GM18868 (cell line): Measurements from ENCODE around the gene TRMT6.

ENCODE experiments used
- ATAC-seq: cut with Tn5 transposase; IDR thresholded peaks from one replicate; pipeline ENCODE4 v1.9.1; 2021; ENCODE audit warnings: mild to moderate bottlenecking, moderate library complexity; ENCODE audit not compliant: unreplicated experiment

Gene TRMT6, protein sequence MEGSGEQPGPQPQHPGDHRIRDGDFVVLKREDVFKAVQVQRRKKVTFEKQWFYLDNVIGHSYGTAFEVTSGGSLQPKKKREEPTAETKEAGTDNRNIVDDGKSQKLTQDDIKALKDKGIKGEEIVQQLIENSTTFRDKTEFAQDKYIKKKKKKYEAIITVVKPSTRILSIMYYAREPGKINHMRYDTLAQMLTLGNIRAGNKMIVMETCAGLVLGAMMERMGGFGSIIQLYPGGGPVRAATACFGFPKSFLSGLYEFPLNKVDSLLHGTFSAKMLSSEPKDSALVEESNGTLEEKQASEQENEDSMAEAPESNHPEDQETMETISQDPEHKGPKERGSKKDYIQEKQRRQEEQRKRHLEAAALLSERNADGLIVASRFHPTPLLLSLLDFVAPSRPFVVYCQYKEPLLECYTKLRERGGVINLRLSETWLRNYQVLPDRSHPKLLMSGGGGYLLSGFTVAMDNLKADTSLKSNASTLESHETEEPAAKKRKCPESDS

DNA sequence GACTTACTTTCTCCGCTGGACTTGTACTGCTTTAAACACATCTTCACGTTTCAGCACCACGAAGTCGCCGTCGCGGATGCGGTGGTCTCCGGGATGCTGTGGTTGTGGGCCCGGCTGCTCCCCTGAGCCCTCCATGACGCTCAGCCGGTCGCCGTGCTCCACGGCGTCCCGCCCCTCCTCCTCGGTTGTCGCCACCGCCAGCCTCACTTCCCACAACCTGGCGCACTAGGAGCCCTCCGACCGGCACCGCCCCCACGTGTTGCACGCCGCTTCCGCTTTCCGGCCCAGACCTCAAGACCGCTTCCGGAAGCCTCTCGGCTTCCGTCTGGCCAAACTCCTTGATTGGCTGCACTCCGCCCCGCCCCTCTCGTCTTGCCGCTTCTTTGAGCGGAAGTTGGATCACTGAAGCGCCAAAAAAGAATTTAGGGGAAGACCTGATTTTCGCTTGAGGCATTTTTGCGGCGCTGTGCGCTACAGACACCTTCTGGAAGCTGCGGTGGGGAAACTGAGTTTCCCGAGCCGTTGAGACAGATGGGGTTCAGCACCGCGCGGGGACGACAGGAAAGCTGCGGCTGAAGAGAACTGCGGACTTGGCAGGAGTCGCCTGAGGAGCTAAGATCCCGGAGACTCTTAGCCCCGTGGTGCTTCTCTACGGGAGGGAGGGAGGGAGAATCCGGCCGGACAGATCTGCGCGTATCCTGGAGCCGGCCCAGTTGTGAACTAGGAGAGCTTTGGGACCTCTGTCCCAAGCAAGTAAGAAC, at the start of gene TRMT6, which contains the start of gene MCM8:
Gene TRMT6, minus strand, starts transcription at position 263 of the 761 bp plus-strand sequence. Its CDS starts 128 bp downstream, at position 135.
Gene MCM8, plus strand, starts transcription at position 382 of the 761 bp plus-strand sequence. CDS start 1,364 bp downstream, outside the sequence.
- peak; percentile 99 for ATAC-seq

DNA sequence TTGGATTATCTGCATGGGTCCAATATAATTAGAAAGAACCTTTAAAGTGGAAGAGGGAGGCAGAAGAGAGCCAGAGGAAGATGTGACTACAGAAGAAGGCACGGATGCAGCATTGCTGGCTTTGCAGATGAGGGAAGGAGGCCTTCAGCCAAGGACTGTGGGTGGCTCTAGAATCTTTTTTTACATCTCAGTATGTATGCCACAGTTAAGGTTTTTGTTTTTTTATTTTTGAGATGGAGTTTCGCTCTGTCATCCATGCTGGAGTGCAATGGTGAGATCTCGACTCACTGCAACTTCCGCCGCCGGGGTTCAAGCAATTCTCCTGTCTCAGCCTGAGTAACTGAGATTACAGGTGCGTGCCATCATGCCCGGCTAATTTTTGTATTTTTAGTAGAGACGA, 49.5 kb upstream of the TRMT6 start:
- ATAC-seq: no peak

DNA sequence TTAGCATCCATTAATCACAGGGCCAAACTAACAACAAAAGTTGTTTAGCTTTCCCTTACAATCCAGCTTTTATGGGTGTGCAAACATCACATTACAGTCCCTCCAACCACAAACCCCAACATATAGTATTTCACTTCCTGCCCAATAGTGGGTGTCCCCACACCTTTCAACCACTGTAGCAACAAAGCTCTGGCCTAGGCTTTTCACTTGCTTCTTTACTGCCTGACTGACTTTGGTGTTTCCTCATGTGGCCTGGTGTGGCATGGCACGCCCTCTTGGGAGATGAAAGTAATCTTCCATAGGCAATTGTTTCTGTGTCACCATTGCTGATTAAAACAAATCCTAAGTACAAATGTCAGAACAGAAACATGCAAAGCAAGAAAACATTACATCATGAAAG, 46.4 kb upstream of the TRMT6 start:
- peak; percentile 96 for ATAC-seq

DNA sequence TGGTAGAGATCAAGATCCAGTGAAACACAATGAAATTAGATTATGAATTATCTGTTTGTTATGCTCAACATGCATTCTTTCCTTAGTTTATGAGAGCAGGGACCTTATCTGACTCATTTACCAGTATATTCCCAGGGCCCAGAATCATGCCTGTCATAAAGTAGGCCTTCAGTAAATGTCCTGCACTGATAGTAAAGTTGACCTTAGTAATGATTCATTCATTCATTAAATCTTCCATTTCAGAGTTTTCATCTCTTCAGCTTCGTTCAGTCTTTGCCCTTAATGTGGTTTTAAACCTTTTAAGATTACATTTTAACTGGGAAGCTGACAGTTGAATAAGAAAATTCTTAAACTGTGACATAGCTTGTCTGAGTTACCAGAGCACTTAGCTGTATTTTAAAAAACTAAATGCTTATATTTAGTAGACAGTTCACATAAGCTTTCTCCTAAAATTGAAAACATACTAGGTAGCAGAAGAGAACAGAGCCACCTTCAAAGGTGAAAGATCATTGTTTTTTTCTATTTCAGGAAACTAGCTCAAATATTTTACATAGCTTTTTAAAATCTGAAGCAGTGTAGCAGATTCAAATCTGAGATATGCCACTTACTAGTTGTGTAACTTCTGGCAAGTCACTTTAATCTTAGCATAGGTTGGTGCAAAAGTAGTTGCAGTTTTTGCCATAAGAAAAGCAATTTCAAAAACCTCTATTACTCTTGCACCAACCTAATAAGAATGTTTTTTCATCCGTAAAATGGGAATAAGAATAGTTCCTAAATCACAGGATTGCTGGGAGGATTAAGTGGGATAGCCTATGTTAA, 41.5 kb upstream of the TRMT6 start:
- no peak for ATAC-seq

DNA sequence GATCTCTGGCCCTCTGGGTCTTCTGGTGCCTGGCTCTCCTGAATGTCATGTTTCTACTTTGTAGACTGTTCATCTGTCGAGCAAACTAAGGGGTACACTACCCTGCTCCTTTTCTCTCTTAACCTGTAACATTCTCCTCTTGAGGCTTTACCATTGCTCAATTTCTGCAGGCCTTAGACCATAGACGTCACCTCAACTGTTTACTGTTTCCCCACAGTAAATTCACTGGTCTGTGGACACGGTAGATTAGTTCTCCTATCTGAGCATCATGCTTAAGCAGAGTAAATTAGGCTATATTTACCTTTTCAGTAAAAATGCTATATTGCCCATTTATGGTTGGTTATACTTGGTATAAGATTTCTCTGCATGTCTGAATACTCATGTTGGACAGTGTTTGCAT, 40.6 kb upstream of the TRMT6 start:
- no peak for ATAC-seq

DNA sequence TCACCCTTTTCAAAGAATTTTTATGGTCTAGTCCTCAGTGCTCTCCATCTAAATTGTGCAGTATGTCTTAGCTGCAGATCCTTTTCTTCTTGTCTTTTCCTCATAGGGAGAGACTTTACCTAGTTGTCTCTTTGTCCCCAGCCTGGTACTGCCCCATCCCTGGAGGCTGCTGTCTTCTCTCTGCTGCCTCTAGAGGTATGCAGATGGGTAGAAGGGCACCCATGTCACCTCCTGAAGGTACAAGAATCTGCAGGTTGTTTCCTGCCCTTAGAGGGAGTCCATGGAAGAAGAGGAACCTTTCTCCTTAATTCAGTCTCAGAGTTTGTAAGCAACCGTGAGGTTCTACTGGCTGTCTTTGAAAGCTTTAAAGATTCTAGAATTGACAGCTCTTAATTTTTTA, 39.2 kb upstream of the TRMT6 start:
- no peak for ATAC-seq

DNA sequence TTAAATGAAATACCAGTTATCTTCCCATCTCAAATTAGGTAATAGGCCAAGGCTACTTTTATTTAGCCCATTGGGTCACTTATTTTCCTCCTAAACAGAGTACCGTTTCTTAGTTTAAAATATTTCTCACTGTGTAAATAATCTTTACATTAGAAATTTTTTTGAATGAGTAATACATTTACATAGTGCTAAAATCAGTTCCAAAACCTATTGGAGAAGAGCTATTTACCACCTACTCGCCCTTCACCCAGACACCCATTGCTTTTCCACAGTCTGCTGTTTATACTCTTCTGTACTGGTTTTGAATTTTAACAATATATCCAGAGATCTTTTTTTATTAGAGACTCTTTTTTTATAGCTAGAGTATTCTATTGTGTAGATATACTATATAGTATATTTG, 37.0 kb upstream of the TRMT6 start:
- ATAC-seq: no peak

DNA sequence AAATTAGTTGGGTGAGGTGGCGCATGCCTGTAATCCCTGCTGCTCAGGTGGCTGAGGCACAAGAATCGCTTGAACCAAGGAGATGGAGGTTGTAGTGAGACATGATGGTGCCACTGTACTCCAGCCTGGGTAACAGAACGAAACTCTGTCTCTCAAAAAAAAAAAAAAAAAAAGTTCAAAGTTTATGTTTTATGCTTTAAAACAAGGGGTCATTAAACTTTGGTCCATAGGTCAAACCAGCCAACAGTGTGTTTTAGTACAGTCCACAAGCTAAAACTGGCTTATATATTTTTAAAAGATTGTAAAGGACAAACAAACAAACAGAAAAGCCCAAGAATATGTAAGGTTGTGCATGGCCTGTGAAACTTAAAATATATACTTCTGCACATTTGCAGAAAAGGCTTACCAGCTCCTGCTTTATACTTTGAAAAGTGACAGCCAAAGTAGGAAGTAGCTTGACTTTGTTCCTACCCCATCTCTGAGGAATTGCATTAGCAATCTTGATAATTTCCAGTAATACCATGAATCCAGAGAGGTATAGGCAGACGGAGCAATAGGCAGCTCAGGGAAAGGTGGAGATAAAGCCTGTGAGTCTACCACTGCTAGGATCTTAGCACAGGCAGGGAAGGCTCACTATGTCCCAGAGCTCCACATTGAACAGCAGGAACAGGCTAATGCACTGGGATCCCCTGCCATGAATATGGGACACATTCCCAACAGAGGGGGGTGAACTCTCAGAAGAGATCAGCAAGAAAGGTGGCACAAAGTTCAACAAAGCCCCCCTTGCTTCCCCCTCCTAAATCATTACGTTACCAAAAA, 30.6 kb upstream of the TRMT6 start:
- ATAC-seq: no peak

DNA sequence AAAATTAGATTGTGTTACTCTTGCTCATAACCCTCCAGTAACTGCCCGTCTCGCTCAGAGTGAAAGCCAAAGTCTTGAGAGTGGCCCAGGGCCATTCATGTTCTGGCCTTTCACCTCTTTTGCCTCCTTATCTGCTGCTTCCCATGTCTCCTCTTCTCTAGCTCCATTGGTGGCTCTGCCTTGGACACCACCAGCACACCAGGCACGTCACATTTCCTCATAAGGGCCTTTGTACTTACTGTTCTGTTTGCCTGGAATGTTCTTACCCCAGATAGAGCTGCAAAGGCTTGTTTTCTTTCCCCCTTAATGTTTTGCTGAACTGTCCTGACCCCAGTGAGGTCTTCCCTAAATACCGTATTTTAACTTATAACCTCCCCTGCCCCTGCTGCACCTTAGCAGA, 29.5 kb upstream of the TRMT6 start:
- no peak for ATAC-seq

DNA sequence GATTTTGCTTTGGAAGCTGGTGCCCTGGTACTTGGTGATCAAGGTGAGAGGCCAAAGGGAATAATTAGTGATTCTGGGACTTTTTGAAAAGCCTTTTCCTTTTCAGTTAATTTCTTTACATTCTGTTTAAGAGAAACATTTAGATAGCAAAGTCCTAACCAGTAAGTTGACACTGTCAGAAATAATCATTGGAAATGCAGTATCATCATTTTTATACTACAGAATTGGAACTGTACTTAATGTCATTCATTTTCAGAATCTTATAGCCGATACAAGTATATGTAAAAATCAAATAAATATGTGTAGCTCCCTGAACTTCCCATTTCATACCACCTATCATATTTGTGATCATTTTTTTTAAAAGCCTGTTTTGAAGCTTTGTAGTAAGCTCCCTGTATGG, 27.6 kb upstream of the TRMT6 start:
- ATAC-seq: no peak

DNA sequence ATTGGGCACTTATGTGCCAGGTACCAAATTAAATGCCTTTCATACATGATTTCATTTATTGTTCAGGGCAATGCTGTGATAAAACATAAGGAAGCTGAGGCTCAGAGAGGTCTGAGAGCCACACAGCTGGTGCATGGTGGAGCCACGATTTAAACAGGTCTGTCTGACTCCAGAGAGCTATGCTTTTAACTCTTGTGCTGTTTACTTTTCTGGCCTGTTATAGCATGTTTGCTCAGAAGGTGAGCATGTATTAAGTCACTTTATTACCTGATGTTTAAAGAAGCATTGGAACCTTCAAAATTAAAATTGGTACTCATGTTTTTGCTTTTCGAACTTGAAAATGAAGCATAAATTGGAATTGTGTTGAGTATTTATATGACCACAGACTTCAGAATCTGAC, 26.9 kb upstream of the TRMT6 start:
- ATAC-seq: no peak

DNA sequence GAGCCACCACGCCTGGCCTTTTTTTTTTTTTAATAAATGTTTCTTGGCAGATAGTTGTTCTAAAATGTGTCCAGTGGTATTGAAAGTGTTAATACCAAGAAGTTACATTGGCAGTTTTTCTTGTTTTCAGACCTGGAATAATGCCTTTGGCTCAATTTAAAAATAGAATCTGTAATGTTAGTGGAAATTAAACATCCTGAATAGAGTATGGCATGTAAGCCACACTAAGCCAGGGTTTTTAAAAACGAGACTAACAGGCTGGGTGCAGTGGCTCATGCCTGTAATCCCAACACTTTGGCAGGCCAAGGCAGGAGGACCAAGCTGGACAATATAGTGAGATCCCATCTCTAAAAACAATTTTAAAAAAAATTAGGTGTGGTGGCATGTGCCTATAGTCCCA, 25.4 kb upstream of the TRMT6 start:
- ATAC-seq: no peak

DNA sequence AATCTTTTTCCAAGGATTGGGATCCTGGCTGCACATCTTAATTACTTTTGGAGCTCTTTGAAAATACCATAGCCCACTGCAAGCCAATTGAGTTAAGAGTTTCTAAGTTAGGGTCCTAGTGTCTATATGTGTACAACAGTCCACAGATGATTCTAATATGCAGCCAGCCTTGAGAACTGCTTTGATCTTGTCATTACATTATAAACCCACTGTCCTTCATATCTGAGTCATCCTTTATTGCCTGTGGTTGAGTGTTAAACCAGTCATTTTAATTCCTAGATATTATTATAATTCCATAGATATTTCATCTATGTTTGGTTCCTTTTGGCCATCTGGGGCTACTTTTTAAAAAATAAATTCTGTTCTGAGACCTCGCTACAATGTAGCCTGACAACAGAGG, 24.2 kb upstream of the TRMT6 start:
- no peak for ATAC-seq

DNA sequence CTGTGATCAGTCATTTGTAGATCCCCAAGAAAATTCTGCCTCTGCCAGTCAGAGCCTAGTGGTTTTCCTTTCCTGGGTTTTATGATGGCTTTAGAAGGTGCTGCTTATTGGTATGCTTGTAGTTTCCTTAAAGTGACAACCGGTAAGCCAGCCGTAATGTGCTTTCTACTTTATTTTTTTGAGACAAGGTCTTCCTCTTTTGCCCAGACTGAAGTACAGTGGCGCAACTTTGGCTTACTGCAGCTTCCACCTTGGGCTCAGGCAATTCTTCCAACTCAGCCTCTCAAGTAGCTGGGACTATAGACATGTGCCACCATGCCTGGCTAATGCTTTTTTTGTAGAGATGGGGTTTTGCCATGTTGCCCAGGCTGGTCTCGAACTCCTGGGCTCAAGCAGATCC, 23.6 kb upstream of the TRMT6 start:
- ATAC-seq: no peak

DNA sequence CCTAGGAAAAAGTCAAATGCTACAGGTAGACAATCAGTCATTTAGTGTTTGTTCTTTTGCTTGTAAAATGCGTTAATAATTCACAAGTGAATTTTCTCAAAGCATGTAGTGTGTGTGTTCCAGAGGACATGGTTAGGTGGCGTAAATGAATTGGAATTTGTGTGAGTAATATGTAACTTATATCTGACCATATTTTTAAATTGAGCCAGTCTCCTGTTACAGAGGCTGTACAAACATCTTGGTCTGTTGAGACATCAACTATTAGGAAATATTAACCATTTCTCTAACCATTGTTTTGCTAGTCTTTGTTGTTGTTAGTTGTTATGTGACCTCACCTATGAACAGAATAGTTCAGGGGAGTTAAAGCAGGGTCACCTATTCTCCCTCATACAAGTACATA, 22.8 kb upstream of the TRMT6 start:
- ATAC-seq: no peak

DNA sequence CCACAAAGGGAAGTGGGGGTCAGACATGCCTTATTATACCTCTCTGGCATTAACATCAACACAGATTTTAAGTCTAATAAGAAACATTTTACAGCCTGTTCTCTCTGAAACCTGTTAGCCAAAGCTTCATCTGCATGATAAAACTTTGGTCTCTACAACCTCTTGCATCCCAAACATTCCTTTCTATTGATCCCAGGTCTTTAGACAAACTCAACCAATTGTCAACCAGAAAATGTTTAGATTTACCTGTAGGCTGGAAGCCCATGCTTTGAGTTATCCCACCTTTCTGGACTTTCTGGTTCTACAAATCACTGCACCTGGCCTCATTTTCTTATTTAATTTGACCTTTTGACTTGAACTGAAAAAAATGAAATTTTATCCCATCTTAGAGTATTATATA, 20.9 kb upstream of the TRMT6 start:
- no peak for ATAC-seq

DNA sequence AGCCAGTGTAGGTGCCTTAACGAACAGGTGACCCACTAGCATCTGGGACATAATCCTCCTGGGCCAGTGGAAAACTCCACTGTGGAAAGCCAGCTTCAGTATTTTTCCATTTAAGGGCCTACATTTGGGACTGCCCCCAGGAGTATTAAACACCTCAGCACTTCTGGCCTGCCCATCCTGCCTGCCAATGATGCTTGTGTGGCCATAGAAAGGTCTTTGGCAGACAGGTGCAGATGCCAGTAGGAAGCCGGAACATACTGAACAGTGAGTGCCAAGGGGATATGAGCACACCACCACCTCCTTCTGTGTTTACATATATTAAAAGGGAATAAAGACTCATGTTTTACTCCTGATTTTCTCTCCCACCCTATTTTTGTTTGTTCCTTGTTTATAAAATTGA, 20.0 kb upstream of the TRMT6 start:
- no peak for ATAC-seq

DNA sequence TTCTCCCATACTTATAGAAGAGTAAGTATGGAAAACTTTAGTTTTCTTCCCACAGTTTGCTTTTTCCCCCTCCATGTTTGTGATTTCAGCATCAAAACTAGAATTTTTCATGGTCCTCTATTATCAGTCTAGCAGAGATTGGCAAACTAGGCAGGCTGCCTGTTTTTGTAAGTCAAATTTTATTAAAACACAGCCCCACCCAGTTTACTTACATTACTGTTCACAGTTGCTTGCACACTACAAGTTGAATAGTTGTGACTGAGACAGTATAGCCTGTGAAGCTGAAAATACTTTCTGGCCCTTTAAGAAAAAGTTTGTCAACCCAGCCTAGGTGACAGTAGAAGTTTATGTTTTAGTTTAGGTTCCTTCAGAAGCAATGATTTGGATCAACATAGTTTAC, 19.6 kb upstream of the TRMT6 start:
- no peak for ATAC-seq

DNA sequence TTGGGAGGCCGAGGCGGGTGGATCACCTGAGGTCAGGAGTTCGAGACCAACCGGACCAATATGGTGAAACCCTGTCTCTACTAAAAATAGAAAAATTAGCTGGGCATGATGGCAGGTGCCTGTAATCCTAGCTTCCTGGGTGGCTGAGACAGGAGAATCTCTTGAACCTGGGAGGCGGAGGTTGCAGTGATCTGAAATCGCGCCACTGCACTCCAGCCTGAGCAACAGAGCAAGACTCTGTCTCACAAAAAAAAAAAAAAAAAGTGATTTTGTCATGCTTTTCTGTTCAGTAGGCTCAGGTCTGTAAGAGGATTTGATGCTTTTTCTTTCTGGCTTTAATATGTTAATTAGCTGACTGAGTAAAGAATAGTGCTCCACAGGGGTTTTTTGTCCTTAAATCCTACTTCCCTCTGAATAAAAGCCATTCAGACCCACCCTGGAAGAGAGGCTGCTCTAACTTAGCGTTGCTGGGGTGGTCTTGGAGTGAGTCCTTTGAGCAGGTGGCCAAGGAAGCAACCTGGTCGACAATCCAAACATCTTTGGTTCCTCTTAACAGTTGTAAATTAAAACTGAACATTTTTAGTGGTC, 19.1 kb upstream of the TRMT6 start:
- no peak for ATAC-seq

DNA sequence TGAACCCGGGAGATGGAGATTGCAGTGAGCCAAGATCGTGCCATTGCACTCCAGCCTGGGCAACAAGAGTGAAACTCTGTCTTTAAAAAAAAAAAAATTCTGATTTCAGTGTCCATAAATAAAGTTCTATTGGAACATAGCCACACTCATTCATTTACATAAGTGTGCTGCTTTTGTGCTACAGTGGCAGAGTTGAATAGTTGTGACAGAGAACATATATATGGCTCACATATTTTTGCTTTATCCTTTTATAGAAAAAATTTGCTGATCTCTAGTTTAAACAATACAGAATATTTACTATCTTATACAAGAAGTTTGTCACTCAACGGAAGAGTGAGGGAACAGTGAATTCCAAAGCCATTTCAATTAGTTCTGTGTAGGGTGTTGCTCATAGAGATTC, 18.1 kb upstream of the TRMT6 start:
- ATAC-seq: no peak
